Sigmoid colon (tissue), 7 donors: ENCODE results near the gene NDUFAF2. TPM values are rescaled to one million over a fixed set of nuclear protein-coding genes. Genes with fewer than 3 reads are reported as not detected.

ENCODE experiments used
- DNase-seq: peaks from one replicate; pipeline ENCODE4 v3.0.0-alpha.2; 2019
- H3K27ac ChIP-seq, 4 donors: fragments of 200-600 bp; sonication (generic); one replicate each; pipeline ENCODE4 v1.5.1; 2016 to 2019; ENCODE audit warnings: mild to moderate bottlenecking in 1 of 4
- H3K27me3 ChIP-seq, 3 donors: fragments of 200-600 bp; sonication (generic); one replicate each; pipeline ENCODE4 v1.5.1; 2019; ENCODE audit warnings: mild to moderate bottlenecking in 1 of 3
- H3K36me3 ChIP-seq, 4 donors: fragments of 200-600 bp; sonication (generic); one replicate each; pipeline ENCODE4 v1.5.1; 2016 to 2019
- H3K4me1 ChIP-seq, 4 donors: fragments of 200-600 bp; sonication (generic); one replicate each; pipeline ENCODE4 v1.5.1; 2017 to 2019
- H3K4me3 ChIP-seq, 4 donors: fragments of 200-600 bp; sonication (generic); one replicate each; pipeline ENCODE4 v1.5.1; 2017 to 2019; ENCODE audit warnings: mild to moderate bottlenecking in 2 of 4, moderate library complexity in 1 of 4
- H3K9me3 ChIP-seq, 4 donors: fragments of 200-600 bp in 3 of 4; sonication (generic) in 3 of 4; one replicate each; pipeline versions ENCODE4 v1.5.1 to v1.6.1; 2013 to 2019
- EP300 ChIP-seq, 4 donors: sonication (generic); formaldehyde crosslinking; IDR thresholded peaks; one replicate each; pipeline ENCODE4 v1.6.1; 2017; ENCODE audit warnings: antibody characterized with exemption in 4 of 4
- POLR2A ChIP-seq, 2 donors: fragments of 450-650 bp; IDR thresholded peaks; one replicate each; pipeline ENCODE4 v1.6.1; 2016; ENCODE audit warnings: antibody characterized with exemption in 2 of 2, mild to moderate bottlenecking in 2 of 2, moderate library complexity in 2 of 2
- POLR2AphosphoS5 ChIP-seq, 4 donors: sonication (generic); formaldehyde crosslinking; IDR thresholded peaks; one replicate each; pipeline ENCODE4 v1.6.1; 2017; ENCODE audit warnings: antibody characterized with exemption in 4 of 4
- WGBS, 2 donors: extraction: QIAGEN DNeasy Blood & Tissue Kit; methylation state at CpG; one replicate each; pipeline ENCODE4 v1.1.7; 2013; 5-methylcytosine and 5-hydroxymethylcytosine counted together
- intact Hi-C: fragments of 100-400 bp; cut with DNase I; formaldehyde crosslinking; loops from one replicate; pipeline ENCODE4 v1.15.1; 2023
- polyA plus RNA-seq, 3 donors: library from polyadenylated mRNA; stranded (reverse); fragments of 200-250 nt; gene quantifications; one replicate each; pipeline ENCODE4 v1.2.3, GENCODE V29; 2013
- total RNA-seq, 4 donors: library from RNA; depleted of rRNA; stranded (reverse); fragments of >200 nt; gene quantifications; one replicate each; pipeline ENCODE4 v1.1.0, GENCODE V29; 2016
- TF ChIP-seq, protein P1 (sequence below), 4 experiments: fragments of 450-650 bp in 3 of 4; fragments of 200-600 bp in 1 of 4; IDR thresholded peaks; one replicate each; pipeline ENCODE4 v1.5.1; 2016 to 2019; ENCODE audit warnings: antibody characterized with exemption in 4 of 4, mild to moderate bottlenecking in 3 of 4, moderate library complexity in 2 of 4
- donor health status: healthy with polysubstance abuse.
- donor health status: Bipolar disorder and iron deficiency.
- donor health status: healthy.

Gene NDUFAF2
- total and polyA plus RNA-seq, 7 donors = 33.5 to 48.6 (median 41.5) TPM

DNA sequence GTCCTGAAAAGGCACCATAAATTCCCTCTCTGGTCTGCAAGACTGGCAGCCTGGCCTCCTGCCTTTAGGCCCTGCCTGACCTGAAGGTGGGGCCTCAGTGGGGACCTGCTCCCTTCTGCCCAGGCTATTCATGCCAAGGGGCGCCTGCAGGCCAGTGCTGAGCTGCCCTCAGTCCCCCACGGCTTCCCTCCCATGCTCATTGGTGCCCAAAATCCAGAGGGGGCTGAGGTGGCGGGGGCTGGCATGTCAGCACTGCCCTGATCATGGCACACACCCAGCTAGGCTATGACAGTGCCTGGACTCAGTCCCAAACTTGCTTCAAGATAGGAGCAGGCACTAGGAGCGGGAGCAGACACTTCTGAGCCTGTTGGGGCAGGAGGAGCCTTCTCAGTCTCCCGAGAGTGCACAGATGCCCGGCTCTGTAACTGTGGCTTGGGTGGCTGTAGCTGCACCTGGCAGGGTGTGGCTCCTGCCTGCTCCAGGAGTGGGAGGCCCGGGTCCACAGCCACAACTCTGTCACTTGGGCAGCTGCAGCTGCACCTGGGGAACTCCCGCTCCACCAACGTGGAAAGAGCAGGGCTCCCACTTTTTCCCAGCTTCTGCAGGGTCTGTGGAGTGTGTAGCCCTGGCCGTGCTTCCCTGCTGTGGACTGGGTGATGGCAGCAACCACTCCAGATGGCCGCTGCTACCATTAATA, 49.0 kb downstream of the NDUFAF2 start:
- 62 to 83% methylated on average over 11 of the region's 11 CpGs for WGBS, 2 donors
- intact Hi-C loops = no loop called here
- peaks cover 0 to 5% (median 0%) of the 10 kb centered on the region in 4 donors for H3K9me3 ChIP-seq
- no peaks in the 10 kb centered on the region for H3K27me3 ChIP-seq
- no peak overlapping the region for H3K27ac ChIP-seq
- H3K36me3 ChIP-seq = no peaks in the 10 kb centered on the region
- H3K4me1 ChIP-seq = peaks cover 0 to 7% (median 2%) of the 10 kb centered on the region in 4 donors
- DNase-seq = no peak
- no peak overlapping the region for H3K4me3 ChIP-seq
- TF ChIP-seq POLR2A (IDR thresholded peaks at IDR 0.05) = no peak
- TF ChIP-seq, protein P1, sequence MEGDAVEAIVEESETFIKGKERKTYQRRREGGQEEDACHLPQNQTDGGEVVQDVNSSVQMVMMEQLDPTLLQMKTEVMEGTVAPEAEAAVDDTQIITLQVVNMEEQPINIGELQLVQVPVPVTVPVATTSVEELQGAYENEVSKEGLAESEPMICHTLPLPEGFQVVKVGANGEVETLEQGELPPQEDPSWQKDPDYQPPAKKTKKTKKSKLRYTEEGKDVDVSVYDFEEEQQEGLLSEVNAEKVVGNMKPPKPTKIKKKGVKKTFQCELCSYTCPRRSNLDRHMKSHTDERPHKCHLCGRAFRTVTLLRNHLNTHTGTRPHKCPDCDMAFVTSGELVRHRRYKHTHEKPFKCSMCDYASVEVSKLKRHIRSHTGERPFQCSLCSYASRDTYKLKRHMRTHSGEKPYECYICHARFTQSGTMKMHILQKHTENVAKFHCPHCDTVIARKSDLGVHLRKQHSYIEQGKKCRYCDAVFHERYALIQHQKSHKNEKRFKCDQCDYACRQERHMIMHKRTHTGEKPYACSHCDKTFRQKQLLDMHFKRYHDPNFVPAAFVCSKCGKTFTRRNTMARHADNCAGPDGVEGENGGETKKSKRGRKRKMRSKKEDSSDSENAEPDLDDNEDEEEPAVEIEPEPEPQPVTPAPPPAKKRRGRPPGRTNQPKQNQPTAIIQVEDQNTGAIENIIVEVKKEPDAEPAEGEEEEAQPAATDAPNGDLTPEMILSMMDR (IDR thresholded peaks at IDR 0.05) = no peak
- no peak for TF ChIP-seq EP300 (IDR thresholded peaks at IDR 0.05)
- TF ChIP-seq POLR2AphosphoS5 (IDR thresholded peaks at IDR 0.05) = no peak

DNA sequence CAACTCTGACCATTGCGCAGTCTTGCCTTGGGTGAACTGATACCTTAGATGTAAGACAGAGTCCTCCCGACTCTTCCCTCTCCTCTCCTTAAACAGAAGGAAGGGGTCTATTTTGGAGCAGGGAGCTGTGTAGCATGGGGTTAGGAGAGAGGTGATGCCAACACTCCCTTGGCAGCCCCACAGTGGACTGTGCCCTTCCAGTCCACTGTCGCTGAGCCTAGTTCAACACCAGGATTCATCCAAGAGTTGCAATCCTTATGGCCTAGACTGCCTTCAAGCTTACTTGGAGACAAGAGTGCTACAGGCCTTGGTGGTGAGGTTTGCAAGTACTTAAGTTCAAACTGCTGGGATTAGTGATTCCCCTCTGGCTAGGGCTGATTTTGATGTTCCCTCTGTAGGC, 51.4 kb downstream of the NDUFAF2 start:
- peaks cover 0 to 5% (median 0%) of the 10 kb centered on the region in 4 donors for H3K9me3 ChIP-seq
- intact Hi-C loops = no loop called here
- no peaks in the 10 kb centered on the region for H3K36me3 ChIP-seq
- TF ChIP-seq, protein P1 (IDR thresholded peaks at IDR 0.05) = no peak
- no peak for TF ChIP-seq POLR2AphosphoS5 (IDR thresholded peaks at IDR 0.05)
- TF ChIP-seq EP300 (IDR thresholded peaks at IDR 0.05) = no peak
- no peak overlapping the region for H3K4me3 ChIP-seq
- no peak overlapping the region for H3K27ac ChIP-seq
- WGBS, 2 donors = 75 to 82% methylated on average over 3 of the region's 3 CpGs
- no peaks in the 10 kb centered on the region for H3K27me3 ChIP-seq
- no peak for DNase-seq
- peaks cover 0 to 11% (median 2%) of the 10 kb centered on the region in 4 donors for H3K4me1 ChIP-seq

DNA sequence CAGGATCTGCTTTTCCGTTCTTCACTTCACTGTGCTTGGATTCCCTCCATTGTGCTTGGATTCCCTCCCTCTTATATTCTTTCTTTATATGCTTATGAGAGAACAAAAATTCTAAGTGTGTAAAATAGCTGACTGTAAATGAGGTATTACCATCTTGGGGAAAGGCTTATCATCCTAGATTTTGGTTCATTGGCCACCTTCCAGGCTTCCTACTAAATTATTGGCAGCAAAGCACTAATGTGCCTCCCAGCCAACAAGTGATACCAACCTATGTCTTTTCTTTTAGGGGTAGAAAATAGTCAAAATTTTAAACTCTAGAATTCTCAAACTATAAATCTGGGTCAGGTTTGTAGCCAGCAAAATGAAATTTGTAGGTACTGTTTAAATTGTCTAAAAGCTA, 52.7 kb downstream of the NDUFAF2 start:
- H3K27ac ChIP-seq = no peak overlapping the region
- intact Hi-C loops = no loop called here
- 90 to 94% methylated on average over 1 of the region's 1 CpG for WGBS, 2 donors
- H3K4me3 ChIP-seq = no peak overlapping the region
- H3K4me1 ChIP-seq = peaks cover 0 to 11% (median 2%) of the 10 kb centered on the region in 4 donors
- H3K36me3 ChIP-seq = no peaks in the 10 kb centered on the region
- H3K27me3 ChIP-seq = no peaks in the 10 kb centered on the region
- DNase-seq = no peak
- TF ChIP-seq EP300 (IDR thresholded peaks at IDR 0.05) = no peak
- no peak for TF ChIP-seq POLR2AphosphoS5 (IDR thresholded peaks at IDR 0.05)
- H3K9me3 ChIP-seq = peaks cover 0 to 5% (median 0%) of the 10 kb centered on the region in 4 donors

DNA sequence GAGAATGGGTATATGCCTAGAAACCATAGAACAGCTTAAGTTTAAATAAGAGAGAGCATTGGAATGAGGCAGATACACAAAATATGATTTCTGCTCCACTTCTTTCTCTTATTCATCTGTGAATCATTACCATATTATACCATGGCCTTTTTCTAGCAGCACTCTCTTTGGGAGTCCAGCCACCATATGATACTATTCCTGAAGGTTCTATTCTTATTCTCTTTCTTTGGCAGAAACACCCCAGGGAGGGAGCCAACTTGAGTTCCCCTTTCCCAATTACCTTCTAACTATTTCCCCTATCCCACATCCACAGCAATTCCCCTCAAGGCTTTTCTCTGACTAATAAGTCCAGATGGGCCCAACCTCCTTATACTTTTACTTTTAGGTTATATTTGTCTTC, 55.9 kb downstream of the NDUFAF2 start:
- intact Hi-C loops = no loop called here
- TF ChIP-seq POLR2A (IDR thresholded peaks at IDR 0.05) (no peak), EP300 (IDR thresholded peaks at IDR 0.05) (no peak), POLR2AphosphoS5 (IDR thresholded peaks at IDR 0.05) (no peak)
- TF ChIP-seq, protein P1 (IDR thresholded peaks at IDR 0.05) = no peak
- Histone ChIP-seq H3K36me3 (no peaks in the 10 kb centered on the region), H3K27me3 (no peaks in the 10 kb centered on the region), H3K4me3 (no peak overlapping the region), H3K27ac (no peak overlapping the region), H3K4me1 (peaks cover 0 to 25% (median 0%) of the 10 kb centered on the region in 4 donors), H3K9me3 (no peaks in the 10 kb centered on the region)
- DNase-seq = no peak

DNA sequence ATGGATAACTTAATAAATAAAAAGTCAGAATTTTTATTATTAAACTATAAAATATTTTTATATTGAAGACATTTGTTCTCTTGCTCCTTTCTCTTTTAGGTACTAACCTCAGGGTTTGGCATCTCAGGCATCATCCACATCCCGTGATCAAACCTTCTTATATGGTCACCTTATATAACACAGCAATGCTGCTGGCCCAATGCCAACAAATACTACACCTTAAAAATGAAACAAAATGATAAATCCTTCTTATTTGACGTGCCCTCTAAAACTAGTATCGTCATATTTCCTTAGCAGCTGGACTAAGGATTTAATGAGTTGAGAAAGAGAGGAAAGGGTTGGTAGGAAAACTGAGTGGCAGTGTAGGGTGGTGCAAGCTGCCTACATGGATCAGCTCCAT, 56.6 kb downstream of the NDUFAF2 start:
- intact Hi-C loops = no loop called here
- DNase-seq = no peak
- Histone ChIP-seq H3K27me3 (no peaks in the 10 kb centered on the region), H3K36me3 (no peaks in the 10 kb centered on the region), H3K4me3 (no peak overlapping the region), H3K4me1 (peaks cover 0 to 25% (median 0%) of the 10 kb centered on the region in 4 donors), H3K9me3 (no peaks in the 10 kb centered on the region), H3K27ac (no peak overlapping the region)
- no peak for TF ChIP-seq POLR2AphosphoS5 (IDR thresholded peaks at IDR 0.05)
- TF ChIP-seq EP300 (IDR thresholded peaks at IDR 0.05) = no peak
- TF ChIP-seq, protein P1 (IDR thresholded peaks at IDR 0.05) = no peak
- no peak for TF ChIP-seq POLR2A (IDR thresholded peaks at IDR 0.05)
- 80 to 86% methylated on average over 3 of the region's 3 CpGs for WGBS, 2 donors
